Activated CD8-positive, alpha-beta memory T cell treated with anti-CD3 and anti-CD28 coated beads, Interleukin-2, amount 50 U/mL, for 24 hours (primary cell): ENCODE data around the gene DNAJC16.
"Not testable (repeated sequence)": the region's sequence is repeated elsewhere in the genome, so short reads cannot be mapped to it uniquely, and the experiment has no call there.

Experiments
- DNase-seq: peaks from one replicate; pipeline ENCODE4 v3.0.0-alpha.2; 2020; ENCODE audit errors: extremely low read depth

DNAJC16 gene

GRCh38 chr1:15507278-15507677, 19.4 kb upstream of the DNAJC16 start:
- DNase-seq: no peak

- no peak for DNase-seq
Measured at GRCh38 chr1:15508700-15509487, 17.8 kb upstream of the DNAJC16 start.

- no peak for DNase-seq
Measured at GRCh38 chr1:15509586-15509985, 17.1 kb upstream of the DNAJC16 start.

- no peak for DNase-seq
Measured at GRCh38 chr1:15510611-15511405, 15.8 kb upstream of the DNAJC16 start.

- no peak for DNase-seq
Measured at GRCh38 chr1:15513192-15513591, 13.5 kb upstream of the DNAJC16 start.

- no peak for DNase-seq
Measured at GRCh38 chr1:15513919-15514318, 12.7 kb upstream of the DNAJC16 start.

- not testable (repeated sequence) for DNase-seq
Measured at GRCh38 chr1:15514557-15514956, 12.1 kb upstream of the DNAJC16 start.

- no peak for DNase-seq
Measured at GRCh38 chr1:15515022-15515663, 11.5 kb upstream of the DNAJC16 start.

- no peak for DNase-seq
Measured at GRCh38 chr1:15519625-15520024, 7.0 kb upstream of the DNAJC16 start.

GRCh38 chr1:15521206-15521906, 5.3 kb upstream of the DNAJC16 start:
- not testable (repeated sequence) for DNase-seq

- no peak for DNase-seq
Measured at GRCh38 chr1:15522551-15522950, 4.1 kb upstream of the DNAJC16 start.

GRCh38 chr1:15523104-15524020, 3.3 kb upstream of the DNAJC16 start:
- no peak for DNase-seq

GRCh38 chr1:15524021-15524282, 2.7 kb upstream of the DNAJC16 start, which contains the start of gene CASP9:
Gene CASP9 (minus strand): TSS chr1:15524215. CDS start chr1:15524200, 15 bp downstream.
- no peak for DNase-seq

- peak; percentile 99 for DNase-seq
Measured at GRCh38 chr1:15524283-15525049, 2.2 kb upstream of the DNAJC16 start.

- no peak for DNase-seq
Measured at GRCh38 chr1:15525050-15526020, 1.3 kb upstream of the DNAJC16 start.

GRCh38 chr1:15526021-15526489, 593 bp upstream of the DNAJC16 start:
- DNase-seq: no peak

GRCh38 chr1:15531003-15531402, 4.4 kb downstream of the DNAJC16 start:
- no peak for DNase-seq

- DNase-seq: no peak
Measured at GRCh38 chr1:15531682-15532081, 5.0 kb downstream of the DNAJC16 start.

- DNase-seq: no peak
Measured at GRCh38 chr1:15538771-15539170, 12.1 kb downstream of the DNAJC16 start.
